NT2/D1 (cell line): Measurements from ENCODE around the gene TRIM73.
A peak's percentile ranks its signal among the peaks of the same experiment; 100 is the strongest.
"Not testable (repeated sequence)": the region's sequence is repeated elsewhere in the genome, so short reads cannot be mapped to it uniquely, and the experiment has no call there.

Experiments used
- DNase-seq: peaks from one replicate; pipeline ENCODE4 v3.0.0-alpha.2; 2011; ENCODE audit warnings: low read depth, low spot score
- H3K27me3 ChIP-seq: 2 replicates; pipeline ENCODE4 v1.6.0; 2011; ENCODE audit warnings: mild to moderate bottlenecking; ENCODE audit not compliant: insufficient read length, insufficient read depth
- H3K36me3 ChIP-seq: 2 replicates; pipeline ENCODE4 v1.6.1; 2011; ENCODE audit warnings: mild to moderate bottlenecking, low read length, mixed read lengths; ENCODE audit not compliant: insufficient read depth, insufficient read length
- H3K4me1 ChIP-seq: 2 replicates; pipeline ENCODE4 v1.5.1; 2011; ENCODE audit not compliant: insufficient read depth, insufficient read length
- H3K4me3 ChIP-seq: 2 replicates; pipeline ENCODE4 v1.5.1; 2011; ENCODE audit warnings: low read depth; ENCODE audit not compliant: insufficient read length
- H3K9ac ChIP-seq: 2 replicates; pipeline ENCODE4 v1.6.0; 2011; ENCODE audit warnings: low read depth; ENCODE audit not compliant: insufficient read length
- H3K9me3 ChIP-seq: 2 replicates; pipeline ENCODE4 v1.5.1; 2011; ENCODE audit warnings: mild to moderate bottlenecking, low read length; ENCODE audit not compliant: insufficient read depth

The TRIM73 gene

DNA sequence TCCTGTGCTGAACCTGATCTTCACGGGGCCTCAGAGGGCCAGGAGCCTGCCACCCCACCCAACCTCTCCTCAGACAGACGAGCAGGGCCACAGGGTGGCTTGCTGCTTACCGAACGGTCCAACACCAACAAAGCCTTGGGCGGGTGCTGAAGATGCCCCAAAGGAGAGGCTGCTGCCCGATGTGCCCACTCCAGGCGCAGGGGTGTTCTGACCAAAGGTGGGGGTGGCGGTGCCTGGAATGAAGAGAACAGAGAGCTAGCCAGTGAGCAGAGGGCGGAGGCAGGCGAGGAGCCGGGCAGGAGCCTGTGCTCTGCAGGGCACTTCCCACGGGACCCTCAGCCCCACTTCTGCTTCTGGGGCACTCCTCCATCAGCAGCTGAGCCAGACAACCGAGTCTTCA lies 23.8 kb downstream of the TRIM73 start:
- not testable (repeated sequence) for H3K4me1 ChIP-seq, DNase-seq

DNA sequence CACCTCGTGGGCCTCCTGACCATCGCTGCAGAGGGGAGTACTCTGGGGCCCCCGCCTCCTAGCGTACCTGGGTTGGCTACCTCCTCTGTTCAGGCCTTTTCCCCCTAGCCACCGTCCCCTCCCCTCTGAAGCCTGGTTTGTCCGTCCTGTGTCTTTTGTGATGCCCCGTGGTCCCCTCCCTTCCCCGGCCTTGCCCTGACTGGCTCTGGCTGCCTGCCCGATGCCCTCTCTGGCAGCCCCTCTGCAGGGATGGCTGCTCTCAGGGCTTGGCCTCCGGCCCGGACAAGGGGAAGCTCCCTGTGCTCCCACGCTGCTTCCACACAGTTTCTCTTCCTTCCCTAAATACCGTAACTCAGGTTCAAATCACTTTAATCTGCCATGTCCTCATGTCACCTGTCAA lies 24.3 kb downstream of the TRIM73 start:
- not testable (repeated sequence) for H3K4me1 ChIP-seq, H3K27me3 ChIP-seq, H3K9me3 ChIP-seq, H3K4me3 ChIP-seq, H3K9ac ChIP-seq, DNase-seq
- peaks cover 17% of the 10 kb centered on the region for H3K36me3 ChIP-seq

More for the DNA sequence above, 23.8 kb downstream of the TRIM73 start:
- H3K4me3 ChIP-seq, H3K27me3 ChIP-seq, H3K9me3 ChIP-seq, H3K9ac ChIP-seq: not testable (repeated sequence)
- peaks cover 14% of the 10 kb centered on the region for H3K36me3 ChIP-seq

DNA sequence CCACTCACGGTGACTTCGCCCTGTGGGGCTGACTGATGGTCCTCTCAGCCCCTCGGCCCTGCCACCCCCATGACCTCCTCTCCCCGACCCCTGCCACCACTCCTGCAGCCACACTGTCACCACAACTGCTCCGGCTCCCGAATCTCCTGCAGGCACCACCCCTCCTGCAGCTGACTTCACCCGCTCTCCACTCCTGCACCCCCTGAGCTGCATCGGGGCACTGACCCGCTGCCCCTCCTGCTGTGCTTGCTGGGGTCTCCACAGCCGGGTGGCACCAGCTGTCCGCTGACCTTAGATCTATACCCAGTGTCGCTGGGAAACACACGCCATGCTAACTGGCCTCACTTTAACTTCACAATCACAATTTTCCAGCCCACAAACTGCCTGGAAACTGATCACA lies 24.7 kb downstream of the TRIM73 start:
- not testable (repeated sequence) for H3K9ac ChIP-seq, H3K4me3 ChIP-seq, DNase-seq, H3K9me3 ChIP-seq, H3K4me1 ChIP-seq, H3K27me3 ChIP-seq
- H3K36me3 ChIP-seq: peaks cover 17% of the 10 kb centered on the region

DNA sequence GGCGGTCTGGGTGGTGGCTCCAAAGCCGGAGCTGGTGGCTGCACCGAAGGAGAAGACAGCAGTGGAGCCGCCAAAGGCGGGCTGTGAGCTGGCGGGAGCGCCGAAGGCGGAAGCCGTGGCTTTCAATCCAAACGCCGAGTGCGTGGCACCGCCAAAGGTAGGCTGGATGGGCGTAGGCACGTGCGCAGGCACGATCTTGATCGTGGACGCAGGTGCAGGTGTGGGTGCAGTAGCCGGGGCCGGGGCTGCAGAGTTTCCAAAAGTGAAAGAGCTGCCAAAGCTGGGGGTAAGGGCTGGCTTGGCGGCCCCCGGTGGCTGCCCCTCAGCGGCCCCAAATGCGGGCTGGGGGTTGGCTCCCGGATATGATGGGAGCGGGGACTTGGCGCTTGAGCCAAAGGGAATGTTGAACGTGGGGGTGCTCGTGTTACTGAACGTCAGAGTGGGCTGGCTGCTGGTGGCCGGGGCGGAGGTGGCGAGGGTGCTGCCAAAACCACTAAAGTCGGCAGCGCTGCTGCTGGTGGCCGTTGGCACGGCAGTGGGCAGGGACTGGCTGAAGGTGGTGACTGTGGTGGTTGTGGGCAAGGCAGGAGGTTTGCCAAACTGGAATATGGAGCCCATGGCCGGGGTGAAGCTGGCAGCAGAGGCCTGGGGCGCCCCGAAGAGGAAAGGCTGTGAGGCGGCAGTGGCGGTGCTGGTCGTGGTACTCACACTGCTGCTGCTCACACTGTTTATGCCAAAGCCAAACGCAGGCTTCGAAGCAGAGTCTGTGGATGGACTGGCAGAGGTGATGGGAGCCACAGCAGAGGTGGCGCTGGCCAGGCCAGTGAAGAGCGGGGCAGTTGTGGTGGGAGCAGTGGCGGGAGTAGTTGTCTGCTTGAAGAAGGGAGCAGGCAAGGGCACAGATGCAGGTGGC lies 26.6 kb downstream of the TRIM73 start:
- DNase-seq, H3K9me3 ChIP-seq: not testable (repeated sequence)

DNA sequence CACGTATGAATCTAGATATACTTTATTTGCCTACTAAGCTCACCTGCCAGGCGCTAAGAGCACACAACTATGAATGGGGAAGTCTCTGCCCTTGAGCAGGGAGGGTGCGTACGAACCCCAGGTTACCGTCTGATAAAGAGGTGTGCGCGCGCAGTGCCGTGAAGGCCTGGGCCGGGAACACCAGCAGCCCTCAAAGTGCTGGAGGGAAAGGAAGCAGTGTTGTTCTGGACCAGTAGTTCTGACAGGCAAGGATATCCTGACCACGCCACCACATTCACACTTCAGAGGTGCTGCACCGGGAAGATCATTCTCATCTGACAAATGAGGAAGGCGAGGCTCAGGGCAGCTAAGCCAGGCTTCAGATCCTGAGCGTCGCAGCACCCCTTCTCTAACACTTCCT lies 28.1 kb downstream of the TRIM73 start:
- DNase-seq, H3K4me3 ChIP-seq, H3K9me3 ChIP-seq, H3K4me1 ChIP-seq, H3K36me3 ChIP-seq, H3K27me3 ChIP-seq, H3K9ac ChIP-seq: not testable (repeated sequence)

More for the DNA sequence above, 26.6 kb downstream of the TRIM73 start:
- H3K9ac ChIP-seq, H3K27me3 ChIP-seq, H3K4me1 ChIP-seq, H3K4me3 ChIP-seq, H3K36me3 ChIP-seq: not testable (repeated sequence)

DNA sequence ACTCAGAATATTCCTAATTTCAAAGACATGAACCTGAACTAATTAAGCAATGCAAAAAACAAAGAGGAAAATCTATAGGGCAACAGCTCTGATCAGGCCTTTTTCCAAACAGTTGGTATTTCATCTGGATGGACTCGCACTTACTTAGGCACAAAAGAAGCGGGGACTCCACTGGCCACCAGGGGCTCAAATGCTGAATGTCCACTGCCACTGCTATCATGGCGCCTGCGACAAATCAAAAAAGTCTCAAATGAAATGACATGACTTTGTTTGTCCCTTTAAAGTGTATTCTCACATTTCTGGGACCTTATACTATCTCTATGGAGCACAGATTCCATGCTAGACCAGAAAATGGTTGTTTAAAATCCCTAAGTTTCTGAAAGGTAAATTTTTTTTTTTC lies 43.6 kb downstream of the TRIM73 start:
- H3K36me3 ChIP-seq: peaks cover 54% of the 10 kb centered on the region
- H3K4me3 ChIP-seq, H3K4me1 ChIP-seq, H3K9me3 ChIP-seq, H3K27me3 ChIP-seq, DNase-seq, H3K9ac ChIP-seq: not testable (repeated sequence)

DNA sequence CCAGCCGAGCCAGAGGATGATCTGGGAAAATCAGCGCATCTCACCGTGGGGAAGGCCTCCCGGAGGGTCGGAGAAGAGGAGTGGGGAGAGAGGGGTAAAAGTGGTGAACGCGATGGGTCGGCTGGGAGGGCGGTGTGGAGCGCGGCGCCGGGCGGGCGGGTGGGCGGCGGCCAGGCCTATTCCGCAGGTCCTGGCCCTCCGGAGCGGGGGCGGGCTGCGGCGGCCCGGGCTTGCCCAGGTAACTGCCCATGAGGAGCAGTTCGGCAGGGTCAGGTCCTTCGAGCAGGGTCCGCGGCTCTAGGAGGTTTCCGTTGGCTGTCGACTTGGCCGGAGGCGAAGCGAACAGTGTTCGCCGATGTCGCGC lies 46.7 kb downstream of the TRIM73 start:
- not testable (repeated sequence) for H3K9me3 ChIP-seq, DNase-seq, H3K27me3 ChIP-seq, H3K9ac ChIP-seq, H3K4me3 ChIP-seq, H3K4me1 ChIP-seq
- H3K36me3 ChIP-seq: peaks cover 30% of the 10 kb centered on the region

DNA sequence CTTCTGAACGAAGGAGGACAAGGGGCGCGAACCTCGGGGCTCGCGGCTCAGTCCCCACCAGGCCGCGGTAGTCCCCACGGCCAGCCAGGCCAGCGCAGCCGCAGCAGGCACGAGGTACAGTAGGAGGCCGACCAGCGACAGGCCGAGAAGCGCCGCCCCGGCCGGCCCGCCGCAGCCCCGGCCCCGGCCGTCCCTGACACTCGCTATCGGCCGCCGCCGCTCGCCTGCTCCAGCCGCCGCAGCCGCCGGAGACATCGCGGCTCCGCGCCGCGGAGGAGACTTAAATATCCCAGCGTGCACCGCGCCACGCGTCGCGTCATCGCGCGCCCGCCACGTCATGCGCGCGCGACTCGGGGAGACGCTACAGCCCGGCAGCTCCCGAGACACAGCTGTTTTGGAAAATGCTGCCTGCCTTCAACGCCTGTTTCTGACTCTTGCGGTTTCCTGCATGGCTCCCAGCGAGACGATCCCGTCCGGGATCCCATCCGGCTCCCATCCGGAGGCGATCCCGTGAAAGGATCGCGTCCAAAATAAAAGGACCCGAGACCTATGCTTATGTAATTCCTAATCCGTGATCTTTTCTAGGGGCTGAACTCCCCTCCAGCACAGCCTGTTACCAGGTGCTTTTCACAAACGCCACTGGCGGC lies 47.2 kb downstream of the TRIM73 start:
- H3K4me3 ChIP-seq: peak overlapping the region; percentile 28
- not testable (repeated sequence) for H3K9ac ChIP-seq, H3K9me3 ChIP-seq, H3K27me3 ChIP-seq, DNase-seq, H3K4me1 ChIP-seq
- H3K36me3 ChIP-seq: peaks cover 26% of the 10 kb centered on the region

DNA sequence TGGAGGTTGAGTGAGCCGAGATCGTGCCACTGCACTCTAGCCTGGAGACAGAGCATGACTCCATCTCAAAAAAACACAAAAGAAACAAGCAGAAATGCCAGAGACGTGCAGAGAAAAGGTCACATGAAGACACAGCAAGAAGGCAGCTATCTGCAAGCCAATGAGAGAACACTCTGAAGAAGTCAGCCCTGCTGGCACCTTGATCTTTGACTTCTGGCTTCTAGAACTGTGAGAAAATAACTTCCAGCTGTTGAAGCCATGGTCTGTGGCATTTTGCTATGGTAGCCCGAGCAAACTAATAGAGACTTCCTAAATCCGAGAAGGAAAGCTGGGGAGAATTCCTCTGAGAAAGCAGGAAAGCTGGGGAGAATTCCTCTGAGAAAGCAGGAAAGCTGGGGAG lies 54.5 kb downstream of the TRIM73 start:
- H3K9me3 ChIP-seq, H3K36me3 ChIP-seq, H3K9ac ChIP-seq, DNase-seq, H3K4me3 ChIP-seq, H3K4me1 ChIP-seq, H3K27me3 ChIP-seq: not testable (repeated sequence)

DNA sequence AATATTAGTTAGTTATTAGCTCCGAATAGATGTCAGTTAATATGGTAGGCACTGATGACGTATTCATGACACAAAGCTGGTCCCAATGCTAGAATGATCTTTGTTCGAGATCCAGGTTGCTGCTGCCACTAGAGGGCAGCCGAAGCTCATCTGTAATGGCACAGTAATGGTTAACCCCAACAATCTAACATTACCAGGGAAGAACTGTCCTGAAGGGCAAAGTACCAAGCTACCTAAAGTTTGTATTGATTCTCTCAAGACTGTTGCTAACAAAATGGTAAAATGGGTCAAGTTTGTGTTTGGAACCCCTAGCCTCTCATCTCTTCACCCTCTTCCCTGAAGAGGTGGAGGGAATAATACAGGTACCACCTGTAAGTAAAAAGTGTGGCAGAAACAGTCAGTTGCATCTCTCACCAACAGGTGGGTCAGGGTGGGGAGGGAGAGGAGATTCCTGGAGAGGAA lies 57.1 kb downstream of the TRIM73 start:
- not testable (repeated sequence) for H3K9me3 ChIP-seq, H3K27me3 ChIP-seq, H3K4me3 ChIP-seq, H3K36me3 ChIP-seq, H3K9ac ChIP-seq, DNase-seq, H3K4me1 ChIP-seq
